Fibroblast of lung (primary cell): ENCODE data around the gene CASP7. TPM values are rescaled to one million over a fixed set of nuclear protein-coding genes. Genes with fewer than 3 reads are reported as not detected.
A peak's percentile ranks its signal among the peaks of the same experiment; 100 is the strongest.

ENCODE experiments used
- DNase-seq, 2 donors: peaks; one replicate each; pipeline versions ENCODE4 v3.0.0 to v3.0.0-alpha.2; 2010; ENCODE audit warnings: low read depth in 2 of 2
- H2AFZ ChIP-seq: 2 replicates; pipeline ENCODE4 v1.5.1; 2012; ENCODE audit warnings: low read length, control low read depth, inconsistent platforms
- H3K27ac ChIP-seq: 2 replicates; pipeline ENCODE4 v1.5.1; 2011; ENCODE audit warnings: low read length, control low read depth; ENCODE audit not compliant: insufficient read depth
- H3K27me3 ChIP-seq: 2 replicates; pipeline ENCODE4 v1.5.1; 2011; ENCODE audit warnings: mild to moderate bottlenecking, low read length; ENCODE audit not compliant: control insufficient read depth, insufficient read depth
- H3K36me3 ChIP-seq: 2 replicates; pipeline ENCODE4 v1.5.1; 2011; ENCODE audit warnings: low read length; ENCODE audit not compliant: control insufficient read depth, insufficient read depth
- H3K4me1 ChIP-seq: 2 replicates; pipeline ENCODE4 v1.5.1; 2011; ENCODE audit warnings: low read length; ENCODE audit not compliant: control insufficient read depth, insufficient read depth; ENCODE audit errors: extremely low read depth
- H3K4me2 ChIP-seq: 2 replicates; pipeline ENCODE4 v1.5.1; 2011; ENCODE audit warnings: low read length, control low read depth; ENCODE audit not compliant: insufficient read depth; ENCODE audit errors: extremely low read depth
- H3K4me3 ChIP-seq, 4 experiments: fragments of 200-600 bp in 1 of 4; sonication (generic) in 1 of 4; replicated peaks in 1 of 4; 2 replicates each; pipeline ENCODE4 v1.5.1; 2011 to 2016; ENCODE audit warnings: low read length in 4 of 4, low read depth in 3 of 4, mild to moderate bottlenecking in 3 of 4, control low read depth in 2 of 4, inconsistent platforms in 1 of 4, mixed read lengths in 1 of 4; ENCODE audit not compliant: insufficient read depth in 1 of 4; ENCODE audit errors: control extremely low read depth in 1 of 4
- H3K79me2 ChIP-seq: 2 replicates; pipeline ENCODE4 v1.5.1; 2012; ENCODE audit warnings: mild to moderate bottlenecking, low read length, inconsistent platforms; ENCODE audit not compliant: control insufficient read depth, insufficient read depth
- H3K9ac ChIP-seq: 2 replicates; pipeline ENCODE4 v1.5.1; 2011; ENCODE audit warnings: mild to moderate bottlenecking, low read length, control low read depth; ENCODE audit not compliant: insufficient read depth
- H3K9me3 ChIP-seq: 2 replicates; pipeline ENCODE4 v1.5.1; 2012; ENCODE audit warnings: low read depth, low read length; ENCODE audit not compliant: control insufficient read depth, insufficient read depth
- H4K20me1 ChIP-seq: 2 replicates; pipeline ENCODE4 v1.5.1; 2011; ENCODE audit warnings: low read length; ENCODE audit not compliant: control insufficient read depth, insufficient read depth; ENCODE audit errors: extremely low read depth
- EZH2 ChIP-seq: IDR thresholded peaks from 2 replicates; pipeline ENCODE4 v1.5.1; 2012; ENCODE audit warnings: low read length, control low read depth, mild to moderate bottlenecking; ENCODE audit errors: missing control alignments
- polyA plus RNA-seq, 2 donors: library from polyadenylated mRNA; depleted of rRNA in 1 of 2; stranded (reverse) in 1 of 2; unstranded in 1 of 2; fragments of >200 nt; gene quantifications; 2 replicates each; pipeline ENCODE4 v1.2.1, GENCODE V29; 2011 to 2012; ENCODE audit warnings: missing spikeins in 1 of 2
- total RNA-seq: library from RNA; depleted of rRNA; stranded (reverse); fragments of >200 nt; gene quantifications from 2 replicates; pipeline ENCODE4 v1.2.1, GENCODE V29; 2014
- TF ChIP-seq, protein P1 (sequence below), 2 donors: IDR thresholded peaks in 1 of 2; conservative IDR thresholded peaks in 1 of 2; 1 replicate in 1 of 2; 2 replicates in 1 of 2; pipeline ENCODE4 v1.5.1; 2011 to 2012; ENCODE audit warnings: low read length in 2 of 2, control low read depth in 1 of 2, inconsistent platforms in 1 of 2, low read depth in 1 of 2, mild to moderate bottlenecking in 1 of 2

CASP7 gene
- total and polyA plus RNA-seq, 2 donors (not counting 1 experiment from before 2014, with no cell fraction given) = 27.0 to 28.9 TPM

DNA sequence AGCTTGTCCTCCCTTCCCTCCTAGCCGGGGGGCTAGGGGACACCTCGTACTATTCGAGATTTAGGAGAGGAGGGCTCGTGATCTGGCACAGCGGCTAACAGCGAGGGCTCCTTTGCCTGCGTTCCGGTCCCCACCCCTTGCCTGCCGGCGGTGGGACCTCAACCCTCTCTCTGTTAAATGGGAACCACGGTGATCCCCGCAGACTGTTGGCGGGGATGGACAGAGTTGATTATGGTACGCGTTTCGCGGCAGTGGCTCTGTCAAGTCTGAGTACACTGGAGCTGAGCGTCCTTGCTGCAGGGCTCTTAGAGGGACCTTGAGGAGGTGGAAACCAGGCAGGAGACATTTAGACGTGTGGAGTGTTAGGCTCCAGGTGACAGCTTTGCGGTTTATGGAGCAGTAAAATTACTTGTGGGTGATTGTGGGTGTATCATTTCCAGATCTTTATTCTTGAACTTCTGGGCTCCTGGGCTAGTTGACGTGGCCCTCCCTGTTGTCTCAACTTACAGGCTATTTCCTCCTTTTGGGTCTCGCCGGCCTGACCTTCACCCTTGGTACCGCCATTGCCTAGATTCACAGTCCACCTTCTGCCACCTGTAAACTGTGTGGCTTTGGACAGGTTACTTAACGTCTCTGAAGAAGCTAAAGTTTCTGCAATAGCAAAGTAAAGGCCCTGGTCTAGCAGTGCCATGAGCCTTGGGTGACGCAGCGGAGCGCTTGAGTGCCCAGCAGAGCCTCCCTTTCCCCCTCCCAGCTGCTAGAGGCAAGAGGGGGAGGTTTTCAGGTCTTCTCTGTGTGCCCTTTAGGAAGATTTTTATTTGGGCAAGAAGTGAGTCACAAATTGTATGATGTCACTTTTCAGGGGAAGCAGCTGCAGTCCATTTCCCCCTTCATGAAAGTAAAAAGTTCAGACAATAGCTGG lies 739 bp downstream of the CASP7 start:
- peak overlapping the region; percentile 91 for H3K9ac ChIP-seq
- peak overlapping the region; percentile 86 for H3K27ac ChIP-seq
- H4K20me1 ChIP-seq = no peaks in the 10 kb centered on the region
- H3K79me2 ChIP-seq = peaks cover 42% of the 10 kb centered on the region
- H3K36me3 ChIP-seq = no peaks in the 10 kb centered on the region
- no peaks in the 10 kb centered on the region for H3K9me3 ChIP-seq
- H3K4me1 ChIP-seq = peaks cover 9% of the 10 kb centered on the region
- no peak for TF ChIP-seq EZH2
- TF ChIP-seq, protein P1, sequence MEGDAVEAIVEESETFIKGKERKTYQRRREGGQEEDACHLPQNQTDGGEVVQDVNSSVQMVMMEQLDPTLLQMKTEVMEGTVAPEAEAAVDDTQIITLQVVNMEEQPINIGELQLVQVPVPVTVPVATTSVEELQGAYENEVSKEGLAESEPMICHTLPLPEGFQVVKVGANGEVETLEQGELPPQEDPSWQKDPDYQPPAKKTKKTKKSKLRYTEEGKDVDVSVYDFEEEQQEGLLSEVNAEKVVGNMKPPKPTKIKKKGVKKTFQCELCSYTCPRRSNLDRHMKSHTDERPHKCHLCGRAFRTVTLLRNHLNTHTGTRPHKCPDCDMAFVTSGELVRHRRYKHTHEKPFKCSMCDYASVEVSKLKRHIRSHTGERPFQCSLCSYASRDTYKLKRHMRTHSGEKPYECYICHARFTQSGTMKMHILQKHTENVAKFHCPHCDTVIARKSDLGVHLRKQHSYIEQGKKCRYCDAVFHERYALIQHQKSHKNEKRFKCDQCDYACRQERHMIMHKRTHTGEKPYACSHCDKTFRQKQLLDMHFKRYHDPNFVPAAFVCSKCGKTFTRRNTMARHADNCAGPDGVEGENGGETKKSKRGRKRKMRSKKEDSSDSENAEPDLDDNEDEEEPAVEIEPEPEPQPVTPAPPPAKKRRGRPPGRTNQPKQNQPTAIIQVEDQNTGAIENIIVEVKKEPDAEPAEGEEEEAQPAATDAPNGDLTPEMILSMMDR (conservative IDR thresholded peaks at IDR 0.05 in 1 of 2, IDR thresholded peaks at IDR 0.05 in 1 of 2; ENCODE audit: low read depth in 1 of 2, low read length in 2 of 2) = no peak
- peak overlapping the region; percentile 81 to 100 (median 90) for H3K4me3 ChIP-seq
- H2AFZ ChIP-seq = peak overlapping the region; percentile 37
- DNase-seq = peak; percentile 65 to 73
- no peaks in the 10 kb centered on the region for H3K27me3 ChIP-seq
- peak overlapping the region; percentile 91 for H3K4me2 ChIP-seq

DNA sequence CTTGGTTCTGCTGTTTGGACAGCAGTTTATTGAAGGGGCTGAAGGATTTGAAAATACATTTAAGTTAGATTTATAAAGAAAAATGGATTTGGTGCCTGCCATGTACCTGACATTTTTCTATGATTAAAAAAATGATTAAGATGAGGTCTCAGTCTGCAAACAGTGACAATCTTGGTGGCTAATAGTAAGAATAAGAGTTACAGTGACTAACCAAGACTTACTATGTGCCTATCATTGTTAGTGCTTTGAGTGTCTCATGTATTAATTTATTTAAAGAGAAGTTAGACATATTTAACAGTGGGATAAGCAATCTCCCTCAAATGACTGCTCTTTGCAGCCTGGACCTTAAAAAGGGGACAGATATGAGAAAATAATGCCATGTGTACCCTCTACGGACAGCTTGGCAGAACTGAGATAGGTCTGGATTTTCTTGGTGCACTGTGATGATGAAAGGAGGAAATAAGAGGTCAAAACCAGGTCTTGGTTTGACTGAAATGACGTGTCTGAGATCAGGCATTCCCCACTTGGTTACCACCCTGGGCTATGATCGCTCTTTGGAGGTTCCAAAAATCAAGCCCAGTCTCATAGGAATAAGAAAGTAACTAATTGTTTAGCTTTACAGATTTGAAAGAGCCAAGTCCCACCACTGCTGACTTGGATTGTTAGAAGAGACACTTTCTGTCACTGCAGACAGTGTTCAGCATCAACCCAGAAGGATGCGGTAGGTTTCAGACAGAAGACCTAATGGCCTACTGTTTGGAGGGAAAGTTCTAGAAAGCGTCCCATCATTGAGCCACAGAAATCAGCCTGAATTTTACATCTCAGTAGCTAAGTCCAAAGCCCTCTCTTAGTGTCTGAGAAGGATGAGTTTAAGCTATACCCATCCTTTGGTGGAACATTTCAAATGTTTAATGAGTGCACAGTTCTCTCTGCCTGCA lies 2.1 kb downstream of the CASP7 start:
- TF ChIP-seq EZH2 = no peak
- TF ChIP-seq, protein P1 (conservative IDR thresholded peaks at IDR 0.05 in 1 of 2, IDR thresholded peaks at IDR 0.05 in 1 of 2; ENCODE audit: low read depth in 1 of 2, low read length in 2 of 2) = no peak
- peak overlapping the region in 2 of 4 experiments; percentile 98 to 100 for H3K4me3 ChIP-seq
- no peak overlapping the region for H3K27ac ChIP-seq
- no peak overlapping the region for H2AFZ ChIP-seq
- no peak for DNase-seq
- no peaks in the 10 kb centered on the region for H4K20me1 ChIP-seq
- no peaks in the 10 kb centered on the region for H3K9me3 ChIP-seq
- H3K4me2 ChIP-seq = peak overlapping the region; percentile 42
- peaks cover 9% of the 10 kb centered on the region for H3K4me1 ChIP-seq
- H3K79me2 ChIP-seq = peaks cover 47% of the 10 kb centered on the region
- H3K9ac ChIP-seq = no peak overlapping the region
- no peaks in the 10 kb centered on the region for H3K36me3 ChIP-seq
- no peaks in the 10 kb centered on the region for H3K27me3 ChIP-seq

DNA sequence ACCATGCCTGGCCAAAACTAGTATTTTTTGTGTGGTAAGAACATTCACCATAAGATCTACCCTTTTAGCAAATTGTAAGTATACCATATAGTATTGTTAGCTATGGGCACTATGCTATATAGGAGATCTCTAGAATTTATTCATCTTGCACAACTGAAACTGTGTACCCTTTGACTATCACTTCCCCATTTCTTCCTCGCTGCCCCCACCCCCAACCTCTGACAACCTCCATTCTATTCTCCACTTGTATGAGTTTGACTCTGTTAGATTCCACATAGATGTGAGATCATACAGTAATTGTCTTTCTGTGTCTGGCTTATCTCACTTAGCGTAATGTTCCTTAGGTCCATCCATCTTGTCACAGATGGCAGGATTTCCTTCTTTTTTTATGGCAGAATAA lies 3.6 kb downstream of the CASP7 start:
- no peak overlapping the region for H3K4me2 ChIP-seq
- H3K27me3 ChIP-seq = no peaks in the 10 kb centered on the region
- H3K9me3 ChIP-seq = no peaks in the 10 kb centered on the region
- H3K4me1 ChIP-seq = peaks cover 9% of the 10 kb centered on the region
- no peak for TF ChIP-seq EZH2
- TF ChIP-seq, protein P1 (conservative IDR thresholded peaks at IDR 0.05 in 1 of 2, IDR thresholded peaks at IDR 0.05 in 1 of 2; ENCODE audit: low read depth in 1 of 2, low read length in 2 of 2) = no peak
- no peak overlapping the region for H2AFZ ChIP-seq
- no peak for DNase-seq
- no peak overlapping the region for H3K27ac ChIP-seq
- no peaks in the 10 kb centered on the region for H3K36me3 ChIP-seq
- H3K79me2 ChIP-seq = peaks cover 55% of the 10 kb centered on the region
- H4K20me1 ChIP-seq = no peaks in the 10 kb centered on the region
- H3K4me3 ChIP-seq = no peak overlapping the region
- H3K9ac ChIP-seq = no peak overlapping the region
